Measurements from ENCODE around the gene BTN2A1. TPM values are rescaled to one million over a fixed set of nuclear protein-coding genes. Genes with fewer than 3 reads are reported as not detected.

Gene BTN2A1
- total RNA-seq, 1 donor from 2014 or later: 14.6 TPM

Other genes starting within 250 kb of the BTN2A1 start
- 15.5 TPM for gene BTN3A2, start 92.8 kb upstream of the BTN2A1 start, total RNA-seq
- 4.5 TPM for gene BTN2A2, start 74.8 kb upstream of the BTN2A1 start, total RNA-seq
- 9.4 TPM for gene BTN3A1, start 55.7 kb upstream of the BTN2A1 start, total RNA-seq
- 8.9 TPM for gene BTN3A3, start 17.5 kb upstream of the BTN2A1 start, total RNA-seq
- not detected for gene BTN1A1, start 42.3 kb downstream of the BTN2A1 start, total RNA-seq
- 25.3 TPM for gene HMGN4, start 80.4 kb downstream of the BTN2A1 start, total RNA-seq
- 9.0 TPM for gene ABT1, start 139.0 kb downstream of the BTN2A1 start, total RNA-seq
- 12.7 TPM for gene ZNF322, start 201.8 kb downstream of the BTN2A1 start, total RNA-seq